Calu3 (cell line): ENCODE data around the gene KCNH2. TPM values are rescaled to one million over a fixed set of nuclear protein-coding genes. Genes with fewer than 3 reads are reported as not detected.

Source experiments
- BruUV-seq: library from RNA; stranded (reverse); fragments of 400-500 nt; replicated peaks from 2 replicates; lab custom pipeline; 2021; lab: Mats Ljungman, UMichigan
- CTCF ChIA-PET: fragments of 300-600 bp; sonication (Branson Sonifier 250); formaldehyde crosslinking; loops from one replicate; lab custom pipeline; 2022; ENCODE audit warnings: antibody characterized with exemption; lab: Charles Lee
- DNase-seq: peaks from one replicate; pipeline ENCODE4 v3.0.0; 2022
- H3K27ac Mint-ChIP-seq: one replicate; pipeline ENCODE4 v1.8.0; 2022; ENCODE audit warnings: mixed read lengths; ENCODE audit not compliant: unreplicated experiment
- H3K27me3 Mint-ChIP-seq: one replicate; pipeline ENCODE4 v1.8.0; 2022; ENCODE audit warnings: mixed read lengths; ENCODE audit not compliant: unreplicated experiment
- H3K36me3 Mint-ChIP-seq: one replicate; pipeline ENCODE4 v1.8.0; 2022; ENCODE audit warnings: mild to moderate bottlenecking, moderate library complexity, mixed read lengths; ENCODE audit not compliant: insufficient read depth, unreplicated experiment
- H3K4me1 Mint-ChIP-seq: one replicate; pipeline ENCODE4 v1.8.0; 2022; ENCODE audit warnings: mild to moderate bottlenecking, low read depth, mixed read lengths; ENCODE audit not compliant: unreplicated experiment
- H3K4me3 Mint-ChIP-seq: one replicate; pipeline ENCODE4 v1.8.0; 2022; ENCODE audit warnings: mild to moderate bottlenecking, low read depth, moderate library complexity, mixed read lengths; ENCODE audit not compliant: unreplicated experiment
- H3K9me3 Mint-ChIP-seq: one replicate; pipeline ENCODE4 v1.8.0; 2022; ENCODE audit warnings: low read depth, mixed read lengths; ENCODE audit not compliant: unreplicated experiment
- CTCF ChIP-seq: fragments of 200-600 bp; IDR thresholded peaks from one replicate; pipeline ENCODE4 v1.8.0; 2022; ENCODE audit warnings: antibody characterized with exemption; ENCODE audit not compliant: unreplicated experiment
- intact Hi-C: fragments of 100-400 bp; cut with micrococcal nuclease; formaldehyde crosslinking; loops from one replicate; pipeline ENCODE4 v1.10.0; 2022; ENCODE audit not compliant: unreplicated experiment
- total RNA-seq: library from RNA; stranded (reverse); gene quantifications from 2 replicates; pipeline ENCODE4 v1.2.3, GENCODE V29; 2022

The KCNH2 gene
- total RNA-seq, 1 experiment from 2014 or later: 0.45 TPM

GRCh38 chr7:150982351-150982750 is 4.2 kb upstream of the KCNH2 start:
- peaks cover 1% of the 10 kb centered on the region for H3K4me1 Mint-ChIP-seq
- peaks cover 84% of the 10 kb centered on the region for H3K27me3 Mint-ChIP-seq
- H3K27ac Mint-ChIP-seq: no peak overlapping the region
- H3K4me3 Mint-ChIP-seq: no peak overlapping the region
- intact Hi-C loops: loop anchor here (10.0 kb wide), 1 partner anchor 198 kb away; no protein-coding TSS in a partner anchor
- CTCF ChIA-PET: no interaction called here
- no peaks in the 10 kb centered on the region for H3K9me3 Mint-ChIP-seq
- no peak for DNase-seq
- no TSS peak for BruUV-seq
- no peaks in the 10 kb centered on the region for H3K36me3 Mint-ChIP-seq
- no peak for TF ChIP-seq CTCF

DNA sequence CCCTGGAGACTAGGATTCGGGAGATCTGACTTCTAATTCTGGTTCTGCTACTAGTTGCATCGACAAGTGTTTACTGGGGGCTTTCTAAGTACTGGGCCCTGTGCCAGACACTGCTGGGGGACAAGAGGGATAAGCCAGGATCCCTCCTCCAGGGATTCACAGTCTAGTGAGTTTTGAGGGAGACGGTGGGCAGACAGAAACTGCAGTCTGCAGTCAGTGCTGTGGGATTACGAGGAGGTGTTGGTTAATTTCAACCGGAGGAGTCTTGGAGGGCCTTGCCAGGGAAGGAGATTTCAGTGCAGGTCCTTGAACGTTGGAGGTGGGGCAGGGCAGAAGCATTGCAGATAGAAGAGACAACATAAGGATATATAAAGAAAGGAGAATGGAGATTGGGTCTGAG is 3.5 kb upstream of the KCNH2 start:
- Mint-ChIP-seq H3K36me3 (no peaks in the 10 kb centered on the region), H3K27ac (no peak overlapping the region), H3K4me3 (no peak overlapping the region), H3K4me1 (peaks cover 8% of the 10 kb centered on the region), H3K27me3 (peaks cover 90% of the 10 kb centered on the region), H3K9me3 (no peaks in the 10 kb centered on the region)
- CTCF ChIA-PET: no interaction called here
- no peak for TF ChIP-seq CTCF
- DNase-seq: no peak
- intact Hi-C loops: loop anchor here (10.0 kb wide), 1 partner anchor 197 kb away; no protein-coding TSS in a partner anchor
- no TSS peak for BruUV-seq

- Mint-ChIP-seq H3K9me3 (no peaks in the 10 kb centered on the region), H3K4me1 (peaks cover 8% of the 10 kb centered on the region), H3K4me3 (no peak overlapping the region), H3K27me3 (peaks cover 84% of the 10 kb centered on the region), H3K27ac (no peak overlapping the region), H3K36me3 (no peaks in the 10 kb centered on the region)
- intact Hi-C loops: loop anchor here (10.0 kb wide), 1 partner anchor 196 kb away; no protein-coding TSS in a partner anchor
- no peak for DNase-seq
- BruUV-seq: no TSS peak
- CTCF ChIA-PET: no interaction called here
- no peak for TF ChIP-seq CTCF
Measured at GRCh38 chr7:150980663-150981062, 2.5 kb upstream of the KCNH2 start.

DNA sequence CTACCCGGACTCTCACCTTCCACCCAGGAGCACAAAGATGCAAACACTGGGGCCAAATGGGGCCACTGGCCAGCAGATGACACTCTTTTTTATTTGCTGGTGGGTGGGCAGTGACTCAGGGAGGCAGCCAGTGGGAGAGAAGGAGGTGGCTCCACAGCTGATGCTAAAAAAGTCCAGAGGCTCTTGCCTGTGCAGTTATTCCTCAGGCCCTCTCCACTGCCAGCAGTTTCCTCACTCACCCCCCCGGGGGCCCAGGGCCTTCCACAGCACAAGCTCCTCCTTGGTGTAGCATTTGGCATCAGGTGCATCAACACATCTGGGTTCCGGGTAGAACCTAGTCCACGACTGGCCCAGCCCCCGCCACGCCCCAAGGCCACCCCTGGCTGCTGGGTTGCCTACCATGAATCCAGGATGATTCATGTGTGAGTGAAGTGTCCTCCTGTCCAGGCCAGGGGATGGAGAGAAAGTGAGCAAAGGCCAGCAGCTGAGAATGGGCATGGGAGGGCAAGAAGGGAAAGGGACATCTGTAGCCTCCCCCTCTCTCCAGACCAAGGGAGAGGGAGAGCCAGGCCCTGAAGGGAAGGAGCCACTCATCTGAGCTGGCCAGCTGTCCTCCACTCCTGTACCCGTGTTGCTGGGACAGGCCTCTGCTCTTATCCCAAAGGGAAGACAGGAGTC is 1.7 kb upstream of the KCNH2 start:
- no peak overlapping the region for H3K4me3 Mint-ChIP-seq
- no peak for TF ChIP-seq CTCF
- DNase-seq: no peak
- CTCF ChIA-PET: interaction anchor here (1.0 kb wide), 1 partner anchor 17 kb away, joined by 4 read pairs; no protein-coding TSS in a partner anchor
- intact Hi-C loops: loop anchor here (10.0 kb wide), 1 partner anchor 195 kb away; no protein-coding TSS in a partner anchor
- peaks cover 8% of the 10 kb centered on the region for H3K4me1 Mint-ChIP-seq
- H3K9me3 Mint-ChIP-seq: no peaks in the 10 kb centered on the region
- peaks cover 79% of the 10 kb centered on the region for H3K27me3 Mint-ChIP-seq
- H3K27ac Mint-ChIP-seq: no peak overlapping the region
- peaks cover 6% of the 10 kb centered on the region for H3K36me3 Mint-ChIP-seq
- no TSS peak for BruUV-seq
